ENCODE data around the gene PNMA8B. TPM values are rescaled to one million over a fixed set of nuclear protein-coding genes. Genes with fewer than 3 reads are reported as not detected.

PNMA8B gene
- total RNA-seq, 1 experiment from 2014 or later = 0.10 TPM

DNA sequence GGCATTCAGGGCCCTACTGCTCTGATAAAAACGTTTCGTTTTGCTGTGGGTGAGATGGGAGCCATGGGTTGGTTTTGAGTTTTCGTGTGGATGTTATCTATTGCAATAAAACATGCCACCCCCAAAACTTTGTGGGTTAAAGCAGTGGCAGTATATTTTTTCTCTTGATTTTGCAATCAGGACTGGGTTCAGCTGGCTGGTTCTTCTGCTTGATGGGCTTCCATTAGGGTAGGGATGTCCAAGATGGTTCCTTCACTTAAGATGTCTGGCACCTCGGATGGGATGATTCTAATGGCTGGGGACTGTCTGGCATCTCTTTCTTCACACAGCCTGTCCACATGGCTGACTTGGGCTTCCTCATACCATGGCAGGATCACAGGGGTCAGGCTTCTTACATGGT, 15.6 kb upstream of the PNMA8B start:
- H3K9me2 ChIP-seq (ENCODE audit: insufficient read depth) = no peaks in the 10 kb centered on the region
- no peak for TF ChIP-seq SRF (IDR thresholded peaks at IDR 0.05; ENCODE audit: low read depth)
- TF ChIP-seq FOSL1 (IDR thresholded peaks at IDR 0.05; ENCODE audit: low read depth) = no peak
- TF ChIP-seq SP1 (IDR thresholded peaks at IDR 0.05; ENCODE audit: low read depth) = no peak
- TF ChIP-seq RAD21 (IDR thresholded peaks at IDR 0.05; ENCODE audit: low read depth) = no peak
- TF ChIP-seq, protein P1, sequence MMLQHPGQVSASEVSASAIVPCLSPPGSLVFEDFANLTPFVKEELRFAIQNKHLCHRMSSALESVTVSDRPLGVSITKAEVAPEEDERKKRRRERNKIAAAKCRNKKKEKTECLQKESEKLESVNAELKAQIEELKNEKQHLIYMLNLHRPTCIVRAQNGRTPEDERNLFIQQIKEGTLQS (IDR thresholded peaks at IDR 0.05) = no peak
- TF ChIP-seq, protein P2, sequence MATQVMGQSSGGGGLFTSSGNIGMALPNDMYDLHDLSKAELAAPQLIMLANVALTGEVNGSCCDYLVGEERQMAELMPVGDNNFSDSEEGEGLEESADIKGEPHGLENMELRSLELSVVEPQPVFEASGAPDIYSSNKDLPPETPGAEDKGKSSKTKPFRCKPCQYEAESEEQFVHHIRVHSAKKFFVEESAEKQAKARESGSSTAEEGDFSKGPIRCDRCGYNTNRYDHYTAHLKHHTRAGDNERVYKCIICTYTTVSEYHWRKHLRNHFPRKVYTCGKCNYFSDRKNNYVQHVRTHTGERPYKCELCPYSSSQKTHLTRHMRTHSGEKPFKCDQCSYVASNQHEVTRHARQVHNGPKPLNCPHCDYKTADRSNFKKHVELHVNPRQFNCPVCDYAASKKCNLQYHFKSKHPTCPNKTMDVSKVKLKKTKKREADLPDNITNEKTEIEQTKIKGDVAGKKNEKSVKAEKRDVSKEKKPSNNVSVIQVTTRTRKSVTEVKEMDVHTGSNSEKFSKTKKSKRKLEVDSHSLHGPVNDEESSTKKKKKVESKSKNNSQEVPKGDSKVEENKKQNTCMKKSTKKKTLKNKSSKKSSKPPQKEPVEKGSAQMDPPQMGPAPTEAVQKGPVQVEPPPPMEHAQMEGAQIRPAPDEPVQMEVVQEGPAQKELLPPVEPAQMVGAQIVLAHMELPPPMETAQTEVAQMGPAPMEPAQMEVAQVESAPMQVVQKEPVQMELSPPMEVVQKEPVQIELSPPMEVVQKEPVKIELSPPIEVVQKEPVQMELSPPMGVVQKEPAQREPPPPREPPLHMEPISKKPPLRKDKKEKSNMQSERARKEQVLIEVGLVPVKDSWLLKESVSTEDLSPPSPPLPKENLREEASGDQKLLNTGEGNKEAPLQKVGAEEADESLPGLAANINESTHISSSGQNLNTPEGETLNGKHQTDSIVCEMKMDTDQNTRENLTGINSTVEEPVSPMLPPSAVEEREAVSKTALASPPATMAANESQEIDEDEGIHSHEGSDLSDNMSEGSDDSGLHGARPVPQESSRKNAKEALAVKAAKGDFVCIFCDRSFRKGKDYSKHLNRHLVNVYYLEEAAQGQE (IDR thresholded peaks at IDR 0.05; ENCODE audit: low read depth) = no peak
- TF ChIP-seq EZH2 (IDR thresholded peaks at IDR 0.05) = no peak
- TF ChIP-seq TCF7L2 (IDR thresholded peaks at IDR 0.05; ENCODE audit: borderline replicate concordance, extremely low read depth, insufficient read depth, insufficient read length) = no peak
- TF ChIP-seq ZNF274 (IDR thresholded peaks at IDR 0.05; ENCODE audit: low read depth, low read length) = no peak
- no peak for TF ChIP-seq POLR2AphosphoS5 (IDR thresholded peaks at IDR 0.05; ENCODE audit: low read depth, low read length)
- no peak for TF ChIP-seq EZH2phosphoT487 (IDR thresholded peaks at IDR 0.05; ENCODE audit: borderline replicate concordance)
- TF ChIP-seq, protein P3, sequence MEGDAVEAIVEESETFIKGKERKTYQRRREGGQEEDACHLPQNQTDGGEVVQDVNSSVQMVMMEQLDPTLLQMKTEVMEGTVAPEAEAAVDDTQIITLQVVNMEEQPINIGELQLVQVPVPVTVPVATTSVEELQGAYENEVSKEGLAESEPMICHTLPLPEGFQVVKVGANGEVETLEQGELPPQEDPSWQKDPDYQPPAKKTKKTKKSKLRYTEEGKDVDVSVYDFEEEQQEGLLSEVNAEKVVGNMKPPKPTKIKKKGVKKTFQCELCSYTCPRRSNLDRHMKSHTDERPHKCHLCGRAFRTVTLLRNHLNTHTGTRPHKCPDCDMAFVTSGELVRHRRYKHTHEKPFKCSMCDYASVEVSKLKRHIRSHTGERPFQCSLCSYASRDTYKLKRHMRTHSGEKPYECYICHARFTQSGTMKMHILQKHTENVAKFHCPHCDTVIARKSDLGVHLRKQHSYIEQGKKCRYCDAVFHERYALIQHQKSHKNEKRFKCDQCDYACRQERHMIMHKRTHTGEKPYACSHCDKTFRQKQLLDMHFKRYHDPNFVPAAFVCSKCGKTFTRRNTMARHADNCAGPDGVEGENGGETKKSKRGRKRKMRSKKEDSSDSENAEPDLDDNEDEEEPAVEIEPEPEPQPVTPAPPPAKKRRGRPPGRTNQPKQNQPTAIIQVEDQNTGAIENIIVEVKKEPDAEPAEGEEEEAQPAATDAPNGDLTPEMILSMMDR (IDR thresholded peaks at IDR 0.05 in 2 of 3, conservative IDR thresholded peaks at IDR 0.05 in 1 of 3; ENCODE audit: borderline replicate concordance in 1 of 3, insufficient read depth in 1 of 3, low read depth in 2 of 3, low read length in 2 of 3) = no peak
- no peak for TF ChIP-seq CEBPB (IDR thresholded peaks at IDR 0.05; ENCODE audit: low read depth)
- no peak for TF ChIP-seq CBX3 (IDR thresholded peaks at IDR 0.05; ENCODE audit: low read depth)
- no peak for TF ChIP-seq ZFX (IDR thresholded peaks at IDR 0.05)
- no peaks in the 10 kb centered on the region for H3K36me3 ChIP-seq (ENCODE audit: control insufficient read depth in 1 of 2, insufficient read depth in 2 of 2, low read length in 2 of 2)
- ChIA-PET RAD21 (ENCODE audit: low non-redundant PET in 1 of 2, low total read pairs in 2 of 2, uncharacterized antibody in 2 of 2, unreplicated experiment in 2 of 2) (interaction anchor here in 1 of 2 experiments (0.6 kb wide), 1 partner anchor 110 kb away, joined by 4 read pairs; no protein-coding TSS in a partner anchor), CTCF (interaction anchor here (1.1 to 3.7 kb wide), 3 partner anchors 111 to 230 kb away, joined by 4 to 18 read pairs (median 7); no protein-coding TSS in a partner anchor), POLR2A (no interaction called here)
- H3K4me1 ChIP-seq (ENCODE audit: control insufficient read depth in 1 of 2, insufficient read depth in 2 of 2, low read length in 2 of 2) = peaks cover 0 to 10% of the 10 kb centered on the region in 2 experiments; a peak in 2 of 4 replicates
- no peaks in the 10 kb centered on the region for H3K79me2 ChIP-seq (ENCODE audit: insufficient read depth, low read length)
- ATAC-seq (no peak), DNase-seq (ENCODE audit: low read depth, low spot score) (no peak)
- no peak overlapping the region for H2AFZ ChIP-seq (ENCODE audit: low read depth, low read length, poor library complexity, severe bottlenecking)
- no peak overlapping the region for H3K9ac ChIP-seq (ENCODE audit: low read length)
- no peaks in the 10 kb centered on the region for H3K27me3 ChIP-seq (ENCODE audit: insufficient read depth, low read length)
- H3K4me2 ChIP-seq (ENCODE audit: low read length) = no peak overlapping the region
- intact Hi-C loops (cut with micrococcal nuclease) = loop anchor here (10.0 kb wide), 1 partner anchor 426 kb away; no protein-coding TSS in a partner anchor
- H3K9me3 ChIP-seq (ENCODE audit: control insufficient read depth in 1 of 2, insufficient read depth in 1 of 2, low read depth in 1 of 2, low read length in 2 of 2) = no peaks in the 10 kb centered on the region
- no peak overlapping the region for H3K27ac ChIP-seq (ENCODE audit: low read depth, low read length)
- no peak overlapping the region for H3K4me3 ChIP-seq (replicated peaks in 1 of 2; ENCODE audit: low read depth in 1 of 2, low read length in 2 of 2)
- no TSS peak for BruUV-seq (replicated peaks)
- no peaks in the 10 kb centered on the region for H4K20me1 ChIP-seq (ENCODE audit: insufficient read depth)
